Measurements from ENCODE around the gene RPSA. TPM values are rescaled to one million over a fixed set of nuclear protein-coding genes. Genes with fewer than 3 reads are reported as not detected.

Gene RPSA
- polyA plus RNA-seq, 1 donor (not counting 4 experiments of a cell fraction or from before 2014, with no cell fraction given): 3,195 TPM

DNA sequence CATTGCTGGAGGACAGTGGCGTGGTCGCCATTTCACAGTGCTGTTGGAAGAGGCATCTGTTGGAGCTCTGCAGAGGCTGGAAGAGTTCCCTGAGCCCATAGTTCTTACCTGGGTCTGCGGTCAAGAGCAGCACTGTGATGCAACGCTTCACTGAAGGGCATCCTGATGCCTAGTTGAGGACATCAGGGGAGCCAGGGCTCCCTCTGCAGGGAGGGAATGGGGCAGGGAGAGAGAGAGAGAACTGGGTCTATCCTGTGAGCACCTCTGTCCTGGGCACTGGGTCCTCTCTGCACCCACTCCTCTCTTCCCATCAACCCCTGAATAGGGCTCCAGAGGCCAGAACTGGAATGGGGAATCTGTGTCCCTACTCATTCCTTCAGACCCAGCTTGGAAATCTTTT is 37.0 kb downstream of the RPSA start:
- Histone ChIP-seq H2AFZ (ENCODE audit: control insufficient read depth, low read length) (no peak overlapping the region), H4K20me1 (ENCODE audit: control insufficient read depth, extremely low read depth, insufficient read depth, low read length) (no peaks in the 10 kb centered on the region), H3K36me3 (ENCODE audit: control insufficient read depth in 2 of 2, extremely low read depth in 1 of 2, insufficient read depth in 2 of 2, low read length in 2 of 2) (no peaks in the 10 kb centered on the region), H3K4me3 (ENCODE audit: control insufficient read depth in 2 of 3, extremely low read depth in 1 of 3, insufficient read depth in 2 of 3, low read depth in 1 of 3, low read length in 3 of 3) (no peak overlapping the region), H3K4me1 (ENCODE audit: control insufficient read depth, extremely low read depth, insufficient read depth, low read length) (peaks cover 2% of the 10 kb centered on the region), H3K9me1 (ENCODE audit: control insufficient read depth, extremely low read depth, insufficient read depth, low read length) (no peaks in the 10 kb centered on the region), H3K79me2 (ENCODE audit: control insufficient read depth, insufficient read depth, low read length) (no peaks in the 10 kb centered on the region), H3K27ac (ENCODE audit: control insufficient read depth, insufficient read depth, low read length) (no peak overlapping the region), H3K4me2 (ENCODE audit: control insufficient read depth, extremely low read depth, insufficient read depth, low read depth, low read length) (no peak overlapping the region), H3K27me3 (ENCODE audit: control insufficient read depth, extremely low read depth, insufficient read depth, low read length) (no peaks in the 10 kb centered on the region), H3K9ac (ENCODE audit: control insufficient read depth, extremely low read depth, insufficient read depth, low read length) (no peak overlapping the region), H3K9me3 (ENCODE audit: control insufficient read depth, low read depth, low read length) (no peaks in the 10 kb centered on the region)
- TF ChIP-seq CTCF (optimal IDR thresholded peaks at IDR 0.05 in 1 of 3, IDR thresholded peaks at IDR 0.05 in 1 of 3, conservative IDR thresholded peaks at IDR 0.05 in 1 of 3; ENCODE audit: extremely low read depth in 1 of 3, insufficient read depth in 2 of 3, low read length in 3 of 3): peak; percentile 15 to 58 (median 42)
- TF ChIP-seq EZH2 (IDR thresholded peaks at IDR 0.05; ENCODE audit: low read length): no peak
- no peak for FAIRE-seq
- dilution Hi-C loops (cut with MboI; ENCODE audit: extremely low pct_ligation_motif_present, low sequenced_read_pairs): no loop called here
- no peak for DNase-seq (ENCODE audit: low read depth, low spot score)

DNA sequence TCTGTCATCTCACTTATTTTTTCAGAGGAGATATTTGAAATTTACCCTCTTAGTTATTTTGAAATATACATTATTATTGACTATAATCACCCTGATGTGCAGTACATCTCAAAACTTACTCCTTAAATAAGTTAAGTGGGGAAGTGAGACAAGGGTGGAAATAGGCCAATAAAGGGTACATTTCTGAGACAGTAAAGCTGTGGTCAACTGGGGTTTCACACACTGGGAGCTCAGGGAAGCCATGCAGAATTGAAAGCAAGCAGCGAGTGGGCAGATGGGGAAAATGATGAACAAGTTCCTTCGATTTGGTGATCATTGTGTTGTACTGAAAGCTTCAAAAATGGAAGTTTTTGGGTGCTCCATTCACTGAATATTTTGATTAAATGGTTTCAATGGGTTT is 39.4 kb downstream of the RPSA start:
- Histone ChIP-seq H3K9me3 (ENCODE audit: control insufficient read depth, low read depth, low read length) (no peaks in the 10 kb centered on the region), H3K4me3 (ENCODE audit: control insufficient read depth in 2 of 3, extremely low read depth in 1 of 3, insufficient read depth in 2 of 3, low read depth in 1 of 3, low read length in 3 of 3) (no peak overlapping the region), H3K36me3 (ENCODE audit: control insufficient read depth in 2 of 2, extremely low read depth in 1 of 2, insufficient read depth in 2 of 2, low read length in 2 of 2) (no peaks in the 10 kb centered on the region), H3K4me1 (ENCODE audit: control insufficient read depth, extremely low read depth, insufficient read depth, low read length) (peaks cover 2% of the 10 kb centered on the region), H3K27me3 (ENCODE audit: control insufficient read depth, extremely low read depth, insufficient read depth, low read length) (no peaks in the 10 kb centered on the region), H3K9ac (ENCODE audit: control insufficient read depth, extremely low read depth, insufficient read depth, low read length) (no peak overlapping the region), H3K79me2 (ENCODE audit: control insufficient read depth, insufficient read depth, low read length) (no peaks in the 10 kb centered on the region), H3K4me2 (ENCODE audit: control insufficient read depth, extremely low read depth, insufficient read depth, low read depth, low read length) (no peak overlapping the region), H2AFZ (ENCODE audit: control insufficient read depth, low read length) (no peak overlapping the region), H4K20me1 (ENCODE audit: control insufficient read depth, extremely low read depth, insufficient read depth, low read length) (no peaks in the 10 kb centered on the region), H3K27ac (ENCODE audit: control insufficient read depth, insufficient read depth, low read length) (no peak overlapping the region), H3K9me1 (ENCODE audit: control insufficient read depth, extremely low read depth, insufficient read depth, low read length) (no peaks in the 10 kb centered on the region)
- dilution Hi-C loops (cut with MboI; ENCODE audit: extremely low pct_ligation_motif_present, low sequenced_read_pairs): no loop called here
- DNase-seq (ENCODE audit: low read depth, low spot score) (no peak), FAIRE-seq (no peak)
- TF ChIP-seq EZH2 (IDR thresholded peaks at IDR 0.05; ENCODE audit: low read length) (no peak), CTCF (optimal IDR thresholded peaks at IDR 0.05 in 1 of 3, IDR thresholded peaks at IDR 0.05 in 1 of 3, conservative IDR thresholded peaks at IDR 0.05 in 1 of 3; ENCODE audit: extremely low read depth in 1 of 3, insufficient read depth in 2 of 3, low read length in 3 of 3) (no peak)
